Measurements from ENCODE around the gene TTI1.
A peak's percentile ranks its signal among the peaks of the same experiment; 100 is the strongest.

Gene TTI1

DNA sequence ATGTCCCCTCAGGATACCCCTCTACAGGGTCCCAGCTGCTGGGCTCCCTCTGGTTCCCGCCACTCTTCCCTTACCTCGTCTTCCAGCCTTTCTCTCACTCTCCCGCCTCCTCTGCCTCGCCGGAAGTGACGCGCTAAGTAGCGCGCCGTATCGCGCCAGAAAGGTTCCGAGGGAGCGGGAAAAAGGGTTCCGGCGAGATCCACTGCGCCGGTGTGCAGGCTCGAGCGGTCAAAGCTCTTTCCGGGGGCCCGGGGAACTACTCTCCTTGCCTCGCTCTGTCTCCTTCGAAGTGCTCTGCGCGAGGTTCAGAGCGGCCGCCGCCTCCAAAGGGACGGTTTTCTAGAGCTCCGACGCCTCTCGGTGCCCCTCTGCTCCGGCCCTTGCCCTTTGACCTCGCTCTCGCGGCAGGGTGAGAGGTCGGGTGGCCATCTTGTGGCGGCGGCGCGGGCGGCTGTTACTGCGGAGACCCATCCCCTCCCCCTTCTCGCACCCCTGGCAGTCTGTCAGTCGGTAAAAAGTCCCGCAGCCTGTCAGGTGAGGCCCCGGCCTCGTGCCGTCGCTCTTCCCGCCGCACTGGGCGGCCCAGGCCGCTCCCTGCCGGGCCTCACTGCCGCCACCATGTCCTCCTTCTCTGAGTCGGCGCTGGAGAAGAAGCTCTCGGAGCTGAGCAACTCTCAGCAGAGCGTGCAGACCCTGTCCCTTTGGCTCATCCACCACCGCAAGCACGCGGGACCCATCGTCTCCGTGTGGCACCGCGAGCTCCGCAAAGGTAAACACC lies at the start of gene TTI1, which contains the start of gene RPRD1B:
Gene TTI1 (minus strand): TSS at position 127 of the 778 bp plus-strand sequence. CDS start 19,640 bp downstream, outside the sequence.
Gene RPRD1B (plus strand): TSS at position 417 of the 778 bp plus-strand sequence. CDS start 202 bp downstream, at position 619.
- DNase-seq = peak; percentile 89 to 91

DNA sequence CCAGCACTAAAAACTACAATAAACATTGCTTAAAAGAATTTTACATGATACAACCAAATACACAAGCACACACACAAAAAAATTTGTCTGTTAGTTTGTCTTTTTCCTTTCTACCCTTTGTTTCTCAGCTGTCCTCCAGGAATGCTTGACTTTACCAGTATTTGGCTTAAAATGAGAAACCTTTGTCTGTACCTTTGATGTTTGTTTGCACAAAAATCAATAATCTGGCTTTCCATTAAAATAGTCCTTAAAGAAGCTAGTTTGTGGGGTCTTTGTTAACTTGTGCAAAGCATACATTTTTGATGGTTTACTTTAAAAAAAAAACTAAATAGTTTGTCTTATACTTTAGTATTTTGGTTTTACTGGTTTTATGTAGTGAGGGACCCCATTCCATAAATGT lies 49.6 kb upstream of the TTI1 start:
- no peak for DNase-seq

DNA sequence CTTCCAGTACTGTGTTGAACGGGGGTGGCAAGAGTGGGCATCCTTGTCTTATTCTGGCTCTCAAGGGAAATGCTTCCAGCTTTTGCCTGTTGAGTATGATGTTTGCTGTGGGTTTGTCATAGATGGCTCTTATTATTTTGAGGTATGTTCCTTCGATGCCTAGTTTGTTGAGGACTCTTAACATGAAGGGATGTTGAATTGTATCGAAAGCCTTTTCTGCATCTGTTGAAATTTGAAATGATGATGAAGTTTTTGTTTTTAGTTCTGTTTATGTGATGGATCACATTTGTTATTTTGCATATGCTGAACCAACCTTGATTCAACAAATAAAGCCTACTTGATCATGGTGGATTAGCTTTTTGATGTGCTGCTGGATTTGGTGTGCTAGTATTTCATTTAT lies 48.3 kb upstream of the TTI1 start:
- no peak for DNase-seq

DNA sequence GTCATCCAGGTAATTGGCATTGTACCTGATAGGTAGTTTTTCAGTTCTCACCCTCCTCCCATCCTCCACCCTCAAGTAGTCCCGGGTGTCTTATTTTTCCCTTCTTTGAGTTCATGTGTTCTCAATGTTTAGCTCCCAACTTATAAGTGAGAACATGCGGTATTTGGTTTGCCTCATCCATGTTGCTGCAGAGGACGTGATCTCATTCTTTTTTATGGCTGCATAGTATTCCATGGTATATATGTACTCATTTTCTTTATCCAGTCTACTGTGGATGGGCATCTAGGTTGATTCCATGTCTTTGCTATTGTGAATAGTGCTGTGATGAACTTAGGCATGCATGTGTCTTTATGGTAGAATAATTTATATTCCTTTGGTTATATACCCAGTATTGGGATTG lies 46.1 kb upstream of the TTI1 start:
- no peak for DNase-seq

DNA sequence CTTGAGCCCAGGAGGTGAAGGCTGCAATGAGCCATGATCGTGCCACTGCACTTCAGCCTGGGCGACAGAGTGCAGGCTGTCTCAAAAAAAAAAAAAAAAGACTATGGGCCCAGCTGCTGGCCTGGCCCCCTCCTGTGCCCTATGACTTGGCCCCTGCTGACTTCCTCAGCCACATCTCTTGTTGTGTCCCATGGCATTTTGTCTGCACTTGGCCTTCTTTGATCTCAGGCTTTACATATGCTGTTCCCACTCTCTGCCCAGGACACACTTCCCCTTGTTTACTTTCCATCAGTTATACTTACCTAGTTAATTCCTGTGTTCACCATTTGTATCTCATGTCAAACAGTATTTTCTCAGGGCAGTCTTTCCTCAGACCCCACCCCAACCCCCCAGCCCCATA lies 44.8 kb upstream of the TTI1 start:
- DNase-seq = no peak

DNA sequence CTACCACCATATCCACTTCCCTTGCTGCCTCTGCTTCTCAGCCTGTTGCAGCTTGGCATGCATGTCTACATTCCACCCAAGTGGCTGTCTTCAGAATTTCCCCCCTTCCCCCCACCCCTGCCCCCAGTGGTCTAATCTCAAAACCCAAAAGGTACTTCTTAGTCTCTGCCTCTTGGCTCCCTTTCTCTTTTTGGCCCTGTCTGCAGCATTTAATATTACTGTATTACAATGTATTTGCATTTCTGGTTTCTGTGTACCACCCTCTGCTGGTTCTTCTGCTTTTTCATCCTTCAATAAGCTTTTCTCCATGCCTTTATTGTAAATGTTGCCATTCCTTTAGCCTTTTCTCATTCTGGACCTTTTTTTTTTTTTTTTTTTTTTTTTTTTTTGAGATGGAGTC lies 43.3 kb upstream of the TTI1 start:
- no peak for DNase-seq

DNA sequence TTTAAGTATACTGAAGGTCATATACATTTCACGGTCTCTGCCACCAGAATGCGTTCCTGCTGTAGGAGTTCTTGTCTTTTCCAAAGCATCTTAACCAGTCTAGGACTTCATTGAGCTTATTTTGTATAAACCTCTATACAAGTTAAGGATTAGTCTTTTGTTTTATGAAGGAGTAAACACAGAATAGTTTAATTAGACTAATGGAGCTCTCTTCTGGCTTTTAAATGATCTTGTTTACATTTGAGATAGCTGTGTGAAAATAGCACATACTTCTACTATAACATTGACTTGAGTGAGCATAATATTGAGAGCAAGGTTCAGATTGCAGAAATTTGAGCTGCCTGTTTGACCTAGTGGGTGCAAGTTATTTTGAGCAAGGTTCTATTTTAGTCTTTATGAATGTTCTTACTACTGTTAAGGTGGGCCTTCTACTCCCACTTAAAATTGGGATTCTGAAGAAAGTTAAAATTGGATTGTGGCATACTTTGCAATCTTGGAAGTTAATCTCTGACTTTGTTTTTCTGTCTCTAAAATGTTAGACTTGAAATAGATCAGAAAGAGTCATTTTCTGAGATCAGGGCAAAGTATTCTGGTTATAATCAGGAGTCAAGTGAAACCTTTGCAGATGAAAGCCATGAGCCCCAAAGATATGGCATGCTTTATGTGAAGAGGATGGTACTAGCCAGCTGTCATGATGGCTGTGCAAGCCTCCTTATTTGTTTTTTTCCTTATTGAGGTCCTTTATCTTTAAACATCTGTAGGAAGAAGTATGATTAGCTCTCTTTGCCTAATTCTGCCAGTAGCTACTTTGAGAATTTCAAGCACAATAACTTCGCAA lies 42.1 kb upstream of the TTI1 start:
- DNase-seq = no peak

DNA sequence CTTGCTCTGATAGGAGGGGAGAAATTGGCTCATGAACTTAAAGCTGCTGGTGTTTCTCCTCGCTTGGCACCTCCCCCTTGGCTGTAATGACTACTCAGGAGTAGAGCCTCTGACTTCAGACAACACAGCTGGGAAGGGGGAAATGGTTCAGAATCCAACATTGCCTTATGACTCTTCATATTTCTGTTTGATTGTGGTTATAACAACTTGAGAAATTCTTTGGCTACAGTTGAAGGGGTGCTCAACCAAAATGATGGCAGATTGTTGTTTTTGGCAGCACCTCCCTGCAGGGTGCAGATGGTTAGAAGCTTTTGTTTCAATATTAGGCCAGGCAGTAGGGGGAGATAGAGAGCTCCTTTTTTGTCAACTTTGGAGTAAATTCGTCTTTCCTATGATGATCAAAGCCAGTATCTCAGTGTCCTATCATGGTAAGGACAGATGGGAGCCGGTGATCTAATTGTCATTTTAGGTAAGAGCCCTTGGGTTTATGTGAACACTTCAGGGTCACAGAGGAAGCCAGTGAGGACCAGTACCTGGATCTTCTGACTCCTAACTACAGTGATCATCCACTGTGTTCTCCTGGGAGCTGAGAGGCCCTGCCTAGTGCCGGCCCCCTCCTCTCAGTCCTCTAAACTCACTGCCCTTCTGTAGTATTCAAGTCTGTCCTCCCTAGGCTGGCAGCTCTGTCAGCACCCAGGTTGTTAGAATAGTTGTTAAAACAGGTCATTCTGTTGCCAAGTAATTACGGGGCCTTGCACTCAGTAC lies 40.2 kb upstream of the TTI1 start:
- peak; percentile 7 to 56 for DNase-seq

DNA sequence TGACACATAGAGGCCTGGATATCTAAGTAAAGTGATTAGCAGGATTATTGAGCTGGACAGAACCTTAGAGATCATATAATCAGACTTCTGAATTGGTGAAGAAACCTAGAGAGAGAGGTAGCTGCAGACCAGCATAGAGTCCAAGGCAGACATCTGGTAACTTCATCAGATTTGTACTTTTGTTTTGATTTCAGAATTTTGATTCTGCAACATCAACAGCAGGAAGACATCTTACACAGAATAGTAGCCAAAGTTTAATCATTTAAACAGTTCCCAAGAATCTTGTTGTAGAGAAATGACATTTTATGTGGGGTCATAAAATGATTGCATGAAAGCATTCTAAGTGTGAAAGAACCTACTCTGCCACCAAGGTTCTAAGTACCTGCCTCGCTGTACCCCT lies 39.6 kb upstream of the TTI1 start:
- DNase-seq = no peak

DNA sequence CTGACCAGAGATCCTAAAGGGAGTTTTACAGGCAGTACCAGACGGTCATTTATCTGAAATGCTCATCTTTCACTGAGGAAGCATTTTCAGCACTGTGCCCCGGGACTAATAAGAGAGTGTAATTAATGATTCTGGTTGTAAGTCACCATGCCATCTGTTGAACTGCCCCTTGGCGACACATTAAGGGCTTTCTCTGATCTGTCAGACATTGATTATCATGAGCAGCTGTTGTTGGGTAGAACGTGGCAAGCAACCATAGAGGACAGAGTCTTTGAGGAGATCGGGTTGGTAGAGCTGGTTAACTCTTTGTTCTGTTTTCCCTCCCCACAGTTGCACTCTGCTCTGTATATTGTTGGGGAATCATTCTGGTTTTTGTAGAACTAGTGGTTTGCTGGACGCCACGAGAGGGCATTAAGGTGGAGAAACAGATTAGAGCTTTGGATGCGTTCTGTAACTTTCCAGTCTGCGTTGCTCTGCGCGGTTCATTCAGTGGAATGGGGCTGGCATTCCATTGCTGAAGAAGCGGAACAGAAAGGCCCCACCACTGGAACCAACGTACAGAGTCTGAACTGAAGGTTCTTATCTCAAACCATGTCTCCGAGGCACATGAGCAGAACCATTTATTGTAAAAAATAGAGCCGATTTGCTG lies 34.6 kb upstream of the TTI1 start:
- no peak for DNase-seq

DNA sequence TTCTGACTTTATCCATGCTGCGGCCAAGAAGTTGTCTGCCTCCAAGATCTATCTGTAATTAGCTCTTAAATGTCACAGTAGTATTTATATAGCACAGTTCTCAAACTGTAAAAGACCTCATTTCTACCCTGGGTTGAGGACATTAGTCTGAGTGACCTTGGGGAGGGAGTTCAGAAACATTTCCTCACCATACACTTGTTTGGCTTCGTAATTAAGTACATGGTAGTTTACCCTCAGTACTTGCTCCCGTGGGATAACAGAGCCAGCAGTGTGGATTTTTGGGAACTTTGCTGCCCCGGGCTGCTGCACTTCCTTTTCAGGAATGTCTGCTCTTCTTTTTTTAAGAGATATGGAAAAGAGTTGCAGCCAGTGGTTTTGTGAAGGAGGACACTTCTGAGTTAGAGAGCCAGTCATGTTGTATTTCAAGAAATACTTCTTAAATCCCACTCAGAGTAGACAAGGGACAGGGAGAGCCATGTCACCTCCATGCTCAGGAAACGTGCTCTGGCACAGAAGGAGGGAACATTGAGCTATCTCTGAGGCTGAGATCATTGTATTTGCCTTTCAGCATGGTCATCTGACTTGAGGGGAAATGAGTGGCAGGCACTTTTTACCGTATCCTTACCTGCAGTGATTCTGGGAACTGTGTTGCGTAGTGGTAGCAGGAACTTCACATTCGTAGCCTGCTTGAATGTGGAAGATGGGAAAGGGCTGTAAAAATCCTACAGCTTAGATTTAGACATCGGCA lies 33.9 kb upstream of the TTI1 start:
- DNase-seq = no peak

DNA sequence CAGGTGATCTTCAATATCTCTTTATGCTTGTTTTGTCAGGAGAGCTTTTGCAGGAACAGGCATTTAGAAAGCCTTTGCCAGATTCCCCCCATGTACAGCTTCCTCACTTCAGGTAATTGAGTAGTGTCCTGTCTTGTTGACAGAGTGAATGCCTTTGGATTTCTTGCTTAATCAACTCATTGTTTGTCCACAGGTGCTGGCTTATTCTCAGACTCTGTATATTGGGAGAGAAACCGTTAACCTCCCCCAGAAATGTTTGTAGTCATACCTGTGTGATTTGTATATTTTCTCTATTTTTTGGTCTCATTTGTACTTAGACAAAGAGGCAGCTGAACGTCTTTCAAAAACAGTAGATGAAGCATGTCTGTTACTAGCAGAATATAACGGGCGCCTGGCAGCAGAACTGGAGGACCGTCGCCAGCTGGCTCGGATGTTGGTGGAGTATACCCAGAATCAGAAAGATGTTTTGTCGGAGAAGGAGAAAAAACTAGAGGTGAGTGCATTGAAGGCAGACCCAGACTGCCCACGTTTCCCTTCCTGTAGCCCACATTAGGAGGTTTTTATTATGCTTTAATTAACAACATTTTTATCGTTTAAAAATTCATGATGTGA lies 32.6 kb upstream of the TTI1 start:
- DNase-seq = no peak

DNA sequence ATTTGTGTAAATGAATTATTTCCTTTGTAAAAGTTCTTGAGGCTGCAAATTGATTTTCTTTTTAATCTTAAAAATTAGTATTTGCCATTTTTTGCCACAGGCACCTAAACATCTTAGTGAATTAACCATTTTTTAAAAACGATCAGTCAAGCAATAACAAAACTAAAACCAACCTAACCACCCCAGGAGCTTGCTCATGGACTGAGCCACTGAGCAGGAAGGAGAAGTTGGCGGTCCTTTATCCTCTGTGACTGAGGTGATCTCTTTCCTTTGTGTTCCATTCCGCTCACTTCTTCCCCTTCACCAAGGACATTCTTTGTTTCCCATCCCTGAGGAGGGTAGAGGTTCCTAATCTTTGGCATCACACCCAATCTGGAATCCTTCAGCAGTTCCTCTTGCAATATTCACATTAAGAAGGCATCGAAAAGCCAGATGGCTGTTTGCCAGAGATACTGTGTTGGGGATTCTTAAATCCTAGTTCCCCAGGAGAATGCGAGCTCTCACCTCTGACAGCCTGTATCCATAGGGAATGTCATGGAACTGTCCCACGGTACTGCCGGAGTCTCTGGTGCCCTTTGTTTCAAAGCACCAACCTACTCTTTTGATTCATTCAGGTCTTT lies 30.8 kb upstream of the TTI1 start:
- no peak for DNase-seq

DNA sequence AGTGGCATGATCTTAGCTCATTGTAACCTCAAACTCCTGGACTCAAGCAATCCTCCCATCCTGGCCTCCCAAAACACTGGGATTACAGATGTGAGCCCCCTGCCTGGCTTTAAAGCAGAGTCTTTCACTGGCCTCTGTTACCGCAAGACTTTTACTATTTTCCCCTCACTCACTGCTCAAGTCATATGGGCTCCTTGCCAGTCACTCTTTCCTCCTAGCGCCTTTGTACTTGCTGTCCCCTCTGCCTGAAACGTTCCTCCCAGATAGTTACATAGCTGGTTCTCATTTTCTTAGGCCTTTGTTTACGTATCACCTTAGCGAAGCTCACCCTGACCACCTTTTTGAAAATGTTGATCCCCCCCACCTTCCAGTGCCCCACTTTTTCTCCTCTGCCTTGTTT lies 29.6 kb upstream of the TTI1 start:
- no peak for DNase-seq

DNA sequence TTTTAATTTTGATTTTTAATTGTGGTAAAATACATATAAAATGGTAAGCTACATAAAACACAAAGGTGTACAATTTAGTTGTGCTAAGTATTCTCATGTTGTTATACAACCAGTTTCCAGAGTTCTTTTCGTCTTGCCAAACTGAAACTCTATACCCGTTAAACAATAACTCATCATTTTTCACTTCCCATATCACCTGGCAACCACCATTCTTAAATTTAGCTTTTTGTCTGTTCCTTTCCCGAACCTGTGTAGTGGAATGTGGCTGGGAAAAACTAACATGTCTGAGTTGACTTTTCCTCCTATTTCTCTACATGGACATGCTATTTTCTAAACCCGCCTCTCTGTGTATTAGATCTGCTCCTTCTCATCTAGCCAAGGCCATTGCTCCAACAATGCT lies 27.9 kb upstream of the TTI1 start:
- DNase-seq = no peak

DNA sequence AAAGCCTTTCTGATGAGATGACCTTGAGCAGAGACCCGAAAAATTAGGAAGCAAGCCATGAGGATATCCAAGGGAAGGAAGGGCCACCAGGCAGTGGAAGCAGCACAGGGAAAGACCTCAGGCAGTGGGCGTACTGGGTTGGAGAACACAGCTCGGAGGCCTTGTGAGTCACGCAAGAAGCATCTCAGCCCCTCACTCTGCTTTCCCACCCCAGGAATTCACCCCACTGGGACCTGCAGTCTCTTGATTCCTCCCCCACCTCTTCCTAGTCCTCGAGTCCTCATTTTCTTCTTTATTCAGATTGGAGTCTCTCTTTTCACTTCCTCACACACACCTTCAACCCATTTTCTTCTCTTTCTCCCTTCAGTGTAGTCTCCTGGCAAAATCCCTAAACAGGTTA lies 27.3 kb upstream of the TTI1 start:
- no peak for DNase-seq

DNA sequence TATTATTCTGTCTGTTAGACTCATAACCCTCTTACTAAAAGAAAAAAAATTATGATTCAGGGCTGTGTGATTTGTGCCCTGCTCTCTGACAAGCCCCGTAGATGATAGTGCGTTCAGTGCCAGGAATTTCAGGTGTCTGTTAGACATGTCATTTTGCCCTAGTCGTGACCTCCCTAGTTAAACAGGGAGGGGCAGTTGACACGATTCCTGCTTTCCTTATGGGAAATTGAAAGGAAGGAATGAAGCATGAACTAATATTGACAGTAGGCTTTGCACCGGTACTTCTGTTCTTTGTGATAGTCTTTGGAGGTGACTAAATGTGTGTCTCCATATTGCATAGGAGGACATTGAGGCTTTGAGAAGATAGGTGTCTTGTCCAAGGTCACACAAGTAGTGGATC lies 26.6 kb upstream of the TTI1 start:
- no peak for DNase-seq

DNA sequence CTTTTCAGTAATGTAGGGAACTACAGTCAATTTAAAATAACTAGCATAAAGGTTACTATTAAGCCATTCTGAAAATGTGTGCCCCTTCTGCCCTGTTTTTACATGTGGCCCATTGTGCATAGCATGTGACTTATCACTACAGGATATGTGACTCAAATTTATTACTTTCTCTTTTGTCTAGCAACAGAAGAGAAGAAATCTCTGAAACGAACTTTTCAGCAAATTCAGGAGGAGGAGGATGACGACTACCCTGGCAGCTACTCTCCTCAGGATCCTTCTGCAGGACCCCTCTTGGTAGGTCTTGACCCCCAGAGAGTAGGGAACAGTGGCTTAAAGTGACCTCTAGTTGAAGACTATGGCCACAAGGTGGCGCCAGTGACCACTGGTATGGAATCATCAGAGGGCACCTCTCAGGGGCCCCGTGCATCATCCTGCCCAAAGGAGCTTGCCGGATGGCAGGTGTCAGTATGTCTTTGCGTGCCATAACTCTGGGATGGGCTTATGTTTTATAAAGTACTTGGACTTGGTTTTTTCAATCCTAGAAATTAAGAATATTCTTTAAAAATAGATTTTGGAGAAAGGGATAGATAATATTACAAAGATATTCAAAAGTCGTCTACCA lies 24.2 kb upstream of the TTI1 start:
- DNase-seq = peak; percentile 71 to 77

DNA sequence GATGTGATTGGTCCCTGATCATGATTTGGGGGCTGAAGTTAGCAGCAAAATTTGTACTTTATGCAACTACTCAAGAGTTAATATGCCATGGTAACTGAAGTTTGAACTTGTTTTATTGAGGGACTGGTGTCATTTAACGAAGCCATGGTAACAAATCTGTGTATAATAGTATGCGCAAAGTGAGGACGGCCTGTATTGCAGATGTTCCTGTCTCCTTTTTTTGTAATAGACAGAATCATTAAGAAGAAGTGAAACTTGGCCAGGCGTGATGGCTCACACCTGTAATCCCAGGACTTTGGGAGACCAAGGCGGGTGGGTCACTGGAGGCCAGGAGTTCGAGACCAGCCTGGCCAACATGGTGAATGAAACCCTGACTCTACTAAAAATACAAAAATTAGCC lies 22.6 kb upstream of the TTI1 start:
- DNase-seq = no peak

DNA sequence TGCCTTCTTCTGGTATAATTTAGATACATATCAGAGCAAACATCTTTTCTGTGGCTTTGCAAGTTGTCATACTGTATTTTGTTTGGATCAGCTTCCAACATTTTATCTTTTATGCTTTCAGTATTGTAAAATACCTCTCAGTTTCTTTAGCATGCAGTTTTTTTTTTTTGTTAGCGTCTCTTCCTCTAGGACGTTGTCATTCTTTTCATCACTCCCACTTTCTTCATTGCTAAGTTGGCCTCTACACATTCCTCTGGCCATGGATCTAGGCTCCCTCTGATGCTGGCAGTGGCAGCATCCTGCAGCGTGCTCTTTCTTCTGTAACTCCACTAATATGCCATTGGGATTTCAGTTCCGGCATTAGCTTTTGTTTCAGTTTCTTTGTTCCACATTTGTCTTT lies 22.0 kb upstream of the TTI1 start:
- no peak for DNase-seq

DNA sequence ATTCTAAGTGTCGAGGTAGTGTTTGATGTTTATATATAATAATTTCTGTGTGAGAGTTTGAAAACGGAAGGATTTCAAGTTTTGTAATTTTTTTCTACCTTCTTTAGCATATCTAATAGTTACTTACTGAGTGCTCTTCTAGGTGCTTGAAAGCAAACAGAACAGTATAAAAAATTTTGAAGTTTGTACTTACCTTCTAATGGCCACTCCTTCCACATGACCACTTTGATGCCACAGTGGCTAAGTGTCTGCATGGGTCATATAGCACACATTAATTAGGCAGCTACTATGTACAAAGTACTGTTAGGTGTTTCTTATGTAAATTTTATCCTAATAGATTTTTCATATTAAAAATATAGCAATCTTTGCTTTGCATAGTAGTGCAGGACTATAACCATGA lies 21.4 kb upstream of the TTI1 start:
- DNase-seq = no peak
